Activated T-helper 17 cell treated with anti-CD3 and anti-CD28 coated beads, Interleukin-2, amount 50 U/mL, for 72 hours (primary cell): ENCODE measurements around the gene HRNR. TPM values are rescaled to one million over a fixed set of nuclear protein-coding genes. Genes with fewer than 3 reads are reported as not detected.
"Not testable (repeated sequence)": the region's sequence is repeated elsewhere in the genome, so short reads cannot be mapped to it uniquely, and the experiment has no call there.

Experiments used
- ATAC-seq: fragments of 150-1000 bp; cut with Tn5 transposase; replicated peaks from 2 replicates; pipeline ENCODE4 v1.10.0; 2021; ENCODE audit warnings: mild to moderate bottlenecking, moderate library complexity
- H3K27ac Mint-ChIP-seq: one replicate; pipeline ENCODE4 v1.8.0; 2022; ENCODE audit warnings: mixed read lengths
- H3K27me3 Mint-ChIP-seq: one replicate; pipeline ENCODE4 v1.8.0; 2022; ENCODE audit warnings: mixed read lengths
- H3K36me3 Mint-ChIP-seq: one replicate; pipeline ENCODE4 v1.8.0; 2022; ENCODE audit warnings: low read depth, mild to moderate bottlenecking, mixed read lengths
- H3K4me1 Mint-ChIP-seq: one replicate; pipeline ENCODE4 v1.8.0; 2022; ENCODE audit warnings: mixed read lengths
- H3K4me3 Mint-ChIP-seq: one replicate; pipeline ENCODE4 v1.8.0; 2022; ENCODE audit warnings: mild to moderate bottlenecking, mixed read lengths
- H3K9me3 Mint-ChIP-seq: one replicate; pipeline ENCODE4 v1.8.0; 2022; ENCODE audit warnings: mixed read lengths
- total RNA-seq, 2 donors: library from RNA; stranded (reverse); gene quantifications; one replicate each; pipeline ENCODE4 v1.2.3, GENCODE V29; 2022

The HRNR gene
- total RNA-seq, 2 donors from 2014 or later: not detected

DNA sequence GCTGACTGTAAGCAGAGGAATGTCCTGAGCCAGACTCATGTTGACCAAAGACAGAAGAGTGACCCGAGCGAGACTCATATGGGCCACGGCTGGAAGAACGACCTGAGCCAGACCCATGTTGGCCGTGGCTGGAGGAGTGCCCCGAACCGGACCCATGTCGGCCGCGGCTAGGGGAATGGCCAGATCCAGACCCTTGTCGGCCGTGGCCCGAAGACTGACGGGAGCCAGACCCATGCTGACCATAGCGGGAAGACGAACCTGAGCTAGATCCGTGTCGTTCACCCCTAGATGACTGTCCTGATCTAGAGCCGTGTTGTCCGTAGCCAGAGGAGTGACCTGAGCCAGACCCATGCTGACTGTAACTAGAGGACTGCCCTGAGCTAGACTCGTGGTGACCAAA lies 9.1 kb downstream of the HRNR start:
- H3K27me3 Mint-ChIP-seq, H3K4me1 Mint-ChIP-seq, ATAC-seq, H3K9me3 Mint-ChIP-seq, H3K27ac Mint-ChIP-seq, H3K4me3 Mint-ChIP-seq, H3K36me3 Mint-ChIP-seq: not testable (repeated sequence)

DNA sequence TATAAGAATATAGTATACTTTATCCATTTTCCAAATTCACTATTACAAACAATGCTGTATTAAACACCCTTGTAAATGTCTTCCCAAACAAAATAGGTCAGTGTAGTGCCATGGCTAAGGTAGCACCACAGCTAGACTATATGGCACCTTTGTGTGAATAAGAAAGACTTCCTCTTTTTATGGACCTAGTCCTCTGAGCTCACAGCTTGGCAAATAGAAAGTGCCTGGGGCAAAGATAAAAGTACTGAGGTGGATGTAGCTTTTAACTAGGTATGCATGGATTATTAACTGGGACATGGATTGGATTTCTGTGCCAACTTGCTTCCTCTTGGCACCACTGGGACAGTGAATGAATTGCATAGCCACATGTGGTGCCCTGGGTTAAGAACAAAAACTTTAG lies 25.0 kb downstream of the HRNR start:
- ATAC-seq: no peak
- Mint-ChIP-seq H3K4me3 (no peak overlapping the region), H3K9me3 (no peaks in the 10 kb centered on the region), H3K27ac (no peak overlapping the region), H3K4me1 (no peaks in the 10 kb centered on the region), H3K36me3 (no peaks in the 10 kb centered on the region), H3K27me3 (peaks cover 23% of the 10 kb centered on the region)

- Mint-ChIP-seq H3K27ac (no peak overlapping the region), H3K36me3 (no peaks in the 10 kb centered on the region), H3K4me1 (no peaks in the 10 kb centered on the region), H3K4me3 (no peak overlapping the region), H3K9me3 (no peaks in the 10 kb centered on the region), H3K27me3 (peaks cover 23% of the 10 kb centered on the region)
- ATAC-seq: no peak
These were observed 26.5 kb downstream of the HRNR start for GRCh38 chr1:152197361-152197941.

- H3K27me3 Mint-ChIP-seq: no peaks in the 10 kb centered on the region
- no peaks in the 10 kb centered on the region for H3K36me3 Mint-ChIP-seq
- H3K4me3 Mint-ChIP-seq: no peak overlapping the region
- H3K4me1 Mint-ChIP-seq: no peaks in the 10 kb centered on the region
- H3K9me3 Mint-ChIP-seq: no peaks in the 10 kb centered on the region
- H3K27ac Mint-ChIP-seq: no peak overlapping the region
- ATAC-seq: no peak
These were observed 32.3 kb downstream of the HRNR start for GRCh38 chr1:152191711-152192110.

DNA sequence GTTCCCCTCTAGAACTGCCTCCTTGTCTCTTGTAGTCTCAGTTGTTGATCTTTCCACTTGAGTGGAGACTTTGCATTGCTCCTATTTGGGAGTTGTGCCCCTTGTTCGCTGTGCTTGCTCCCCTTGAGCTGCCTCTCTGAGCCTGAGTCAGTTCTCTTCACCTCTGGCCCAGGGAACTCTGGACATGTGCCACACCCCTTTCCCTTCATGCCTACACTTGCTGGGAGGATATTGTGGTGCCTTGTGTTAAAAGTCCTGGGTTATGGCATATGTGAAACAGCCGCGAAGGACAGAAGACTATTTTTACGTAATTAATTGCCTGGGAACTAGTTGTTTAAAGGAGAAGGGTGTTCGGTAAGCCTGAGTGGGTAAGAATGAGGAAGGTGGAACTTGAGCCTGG lies 32.7 kb downstream of the HRNR start:
- no peak for ATAC-seq
- Mint-ChIP-seq H3K36me3 (no peaks in the 10 kb centered on the region), H3K4me3 (no peak overlapping the region), H3K27me3 (no peaks in the 10 kb centered on the region), H3K9me3 (no peaks in the 10 kb centered on the region), H3K4me1 (no peaks in the 10 kb centered on the region), H3K27ac (no peak overlapping the region)

GRCh38 chr1:152190589-152190988 lies 33.4 kb downstream of the HRNR start:
- Mint-ChIP-seq H3K9me3 (no peaks in the 10 kb centered on the region), H3K36me3 (no peaks in the 10 kb centered on the region), H3K27me3 (peaks cover under 1% of the 10 kb centered on the region), H3K27ac (no peak overlapping the region), H3K4me1 (peaks cover under 1% of the 10 kb centered on the region), H3K4me3 (no peak overlapping the region)
- no peak for ATAC-seq

- H3K4me3 Mint-ChIP-seq: peak overlapping the region; percentile 84
- no peaks in the 10 kb centered on the region for H3K9me3 Mint-ChIP-seq
- peak overlapping the region; percentile 54 for H3K27ac Mint-ChIP-seq
- H3K36me3 Mint-ChIP-seq: no peaks in the 10 kb centered on the region
- peak; percentile 58 for ATAC-seq
- peaks cover 3% of the 10 kb centered on the region for H3K27me3 Mint-ChIP-seq
- peaks cover 5% of the 10 kb centered on the region for H3K4me1 Mint-ChIP-seq
These were observed 34.1 kb downstream of the HRNR start for GRCh38 chr1:152189657-152190442.

- H3K4me3 Mint-ChIP-seq: peak overlapping the region; percentile 84
- peak; percentile 84 for ATAC-seq
- peaks cover 8% of the 10 kb centered on the region for H3K27me3 Mint-ChIP-seq
- peak overlapping the region; percentile 54 for H3K27ac Mint-ChIP-seq
- H3K9me3 Mint-ChIP-seq: no peaks in the 10 kb centered on the region
- H3K36me3 Mint-ChIP-seq: no peaks in the 10 kb centered on the region
- H3K4me1 Mint-ChIP-seq: peaks cover 5% of the 10 kb centered on the region
These were observed 35.1 kb downstream of the HRNR start for GRCh38 chr1:152188673-152189591.

- ATAC-seq: no peak
- Mint-ChIP-seq H3K27ac (no peak overlapping the region), H3K36me3 (no peaks in the 10 kb centered on the region), H3K4me1 (peaks cover 5% of the 10 kb centered on the region), H3K27me3 (peaks cover 8% of the 10 kb centered on the region), H3K9me3 (no peaks in the 10 kb centered on the region), H3K4me3 (no peak overlapping the region)
These were observed 37.3 kb downstream of the HRNR start for GRCh38 chr1:152186556-152187285.

GRCh38 chr1:152185544-152186391 lies 38.2 kb downstream of the HRNR start:
- Mint-ChIP-seq H3K36me3 (no peaks in the 10 kb centered on the region), H3K27ac (no peak overlapping the region), H3K27me3 (peaks cover 8% of the 10 kb centered on the region), H3K4me3 (no peak overlapping the region), H3K4me1 (peaks cover 5% of the 10 kb centered on the region), H3K9me3 (no peaks in the 10 kb centered on the region)
- ATAC-seq: peak; percentile 46

DNA sequence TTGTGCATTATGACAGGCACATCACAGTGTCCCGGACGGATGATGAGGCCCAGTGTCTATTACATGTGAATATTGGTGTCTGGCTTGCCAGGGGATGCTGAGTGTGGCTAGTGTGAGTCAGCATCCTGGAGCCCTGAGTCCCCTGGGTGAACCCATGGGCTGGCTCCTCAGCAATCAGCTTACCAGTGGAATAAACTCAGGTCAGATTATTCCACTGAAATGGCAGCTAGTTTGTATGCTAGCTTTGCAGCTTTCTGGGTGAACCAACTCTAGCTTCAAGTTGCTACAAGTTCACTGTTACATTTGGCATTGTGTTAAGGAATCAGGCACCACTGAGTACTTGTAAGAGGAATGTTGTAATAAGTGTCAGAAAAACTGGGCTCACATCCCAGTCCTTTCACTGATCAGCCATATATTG lies 41.0 kb downstream of the HRNR start:
- peak; percentile 83 for ATAC-seq
- H3K4me3 Mint-ChIP-seq: no peak overlapping the region
- no peaks in the 10 kb centered on the region for H3K36me3 Mint-ChIP-seq
- no peak overlapping the region for H3K27ac Mint-ChIP-seq
- peaks cover 5% of the 10 kb centered on the region for H3K4me1 Mint-ChIP-seq
- no peaks in the 10 kb centered on the region for H3K9me3 Mint-ChIP-seq
- H3K27me3 Mint-ChIP-seq: peaks cover 8% of the 10 kb centered on the region

DNA sequence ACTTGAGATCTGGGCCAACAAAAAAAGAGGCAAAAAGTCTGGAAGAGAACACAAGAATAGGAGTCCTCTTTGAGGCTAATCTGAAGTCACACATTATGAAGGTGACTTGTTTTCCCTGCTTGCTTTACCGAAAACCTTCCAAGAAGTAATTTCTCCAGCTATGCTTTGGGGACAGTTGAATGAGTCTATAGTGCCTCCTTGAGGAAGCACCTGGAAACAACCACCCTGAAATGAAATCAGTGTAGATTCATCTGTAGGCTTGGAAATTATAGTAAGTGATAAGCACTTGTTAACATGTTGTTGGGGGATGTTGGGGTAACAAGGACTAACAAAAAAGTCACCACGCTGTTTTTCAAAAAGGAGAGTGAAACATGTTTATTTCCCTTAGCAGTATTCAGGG lies 41.6 kb downstream of the HRNR start:
- Mint-ChIP-seq H3K27ac (no peak overlapping the region), H3K36me3 (no peaks in the 10 kb centered on the region), H3K4me3 (no peak overlapping the region), H3K9me3 (no peaks in the 10 kb centered on the region), H3K4me1 (peaks cover 5% of the 10 kb centered on the region), H3K27me3 (peaks cover 8% of the 10 kb centered on the region)
- ATAC-seq: peak; percentile 58

- H3K4me3 Mint-ChIP-seq: no peak overlapping the region
- no peak for ATAC-seq
- no peaks in the 10 kb centered on the region for H3K36me3 Mint-ChIP-seq
- H3K27ac Mint-ChIP-seq: no peak overlapping the region
- peaks cover 12% of the 10 kb centered on the region for H3K27me3 Mint-ChIP-seq
- H3K4me1 Mint-ChIP-seq: no peaks in the 10 kb centered on the region
- H3K9me3 Mint-ChIP-seq: no peaks in the 10 kb centered on the region
These were observed 44.4 kb downstream of the HRNR start for GRCh38 chr1:152179566-152179965.
